Stimulated activated CD8-positive, alpha-beta memory T cell treated with anti-CD3 and anti-CD28 coated beads, Interleukin-7, amount 100 ng/mL, for 24 hours (primary cell): ENCODE results near the gene DOCK8.

Experiments used
- DNase-seq: peaks from one replicate; pipeline ENCODE4 v3.0.0-alpha.2; 2020; ENCODE audit warnings: low read depth

The DOCK8 gene

GRCh38 chr9:462121-462520, 247.5 kb downstream of the DOCK8 start:
- no peak for DNase-seq

- DNase-seq, result no peak
Observed at GRCh38 chr9:462606-463005, 247.9 kb downstream of the DOCK8 start.

GRCh38 chr9:463455-464171, 248.9 kb downstream of the DOCK8 start:
- DNase-seq, result no peak

GRCh38 chr9:466747-467146, 252.1 kb downstream of the DOCK8 start:
- no peak for DNase-seq

- no peak for DNase-seq
Observed at GRCh38 chr9:468766-469426, 254.2 kb downstream of the DOCK8 start.

- peak; percentile 58 for DNase-seq
Observed at GRCh38 chr9:469672-470551, 255.2 kb downstream of the DOCK8 start.

GRCh38 chr9:470552-471194, 256.0 kb downstream of the DOCK8 start:
- DNase-seq, result no peak

GRCh38 chr9:471320-471719, 256.7 kb downstream of the DOCK8 start:
- DNase-seq, result no peak

GRCh38 chr9:472479-473075, 257.9 kb downstream of the DOCK8 start:
- no peak for DNase-seq

GRCh38 chr9:477193-477592, 262.5 kb downstream of the DOCK8 start:
- no peak for DNase-seq

- DNase-seq, result no peak
Observed at GRCh38 chr9:479304-479970, 264.8 kb downstream of the DOCK8 start.

GRCh38 chr9:479971-480350, 265.3 kb downstream of the DOCK8 start:
- no peak for DNase-seq

GRCh38 chr9:482739-483138, 268.1 kb downstream of the DOCK8 start:
- no peak for DNase-seq

- no peak for DNase-seq
Observed at GRCh38 chr9:486156-486555, 271.5 kb downstream of the DOCK8 start.

GRCh38 chr9:487429-487828, 272.8 kb downstream of the DOCK8 start:
- no peak for DNase-seq

- no peak for DNase-seq
Observed at GRCh38 chr9:488448-488847, 273.8 kb downstream of the DOCK8 start.

GRCh38 chr9:489198-490197, 274.8 kb downstream of the DOCK8 start:
- DNase-seq, result no peak

- DNase-seq, result no peak
Observed at GRCh38 chr9:494764-495163, 280.1 kb downstream of the DOCK8 start.

- no peak for DNase-seq
Observed at GRCh38 chr9:495739-496138, 281.1 kb downstream of the DOCK8 start.

- no peak for DNase-seq
Observed at GRCh38 chr9:503326-503725, 288.7 kb downstream of the DOCK8 start.
